Activated CD8-positive, alpha-beta memory T cell treated with anti-CD3 and anti-CD28 coated beads, Interleukin-2, amount 50 U/mL, for 24 hours (primary cell): ENCODE measurements around the gene NUP50.
A peak's percentile ranks its signal among the peaks of the same experiment; 100 is the strongest.

Experiments
- DNase-seq: peaks from one replicate; pipeline ENCODE4 v3.0.0-alpha.2; 2020; ENCODE audit errors: extremely low read depth

Gene NUP50, protein sequence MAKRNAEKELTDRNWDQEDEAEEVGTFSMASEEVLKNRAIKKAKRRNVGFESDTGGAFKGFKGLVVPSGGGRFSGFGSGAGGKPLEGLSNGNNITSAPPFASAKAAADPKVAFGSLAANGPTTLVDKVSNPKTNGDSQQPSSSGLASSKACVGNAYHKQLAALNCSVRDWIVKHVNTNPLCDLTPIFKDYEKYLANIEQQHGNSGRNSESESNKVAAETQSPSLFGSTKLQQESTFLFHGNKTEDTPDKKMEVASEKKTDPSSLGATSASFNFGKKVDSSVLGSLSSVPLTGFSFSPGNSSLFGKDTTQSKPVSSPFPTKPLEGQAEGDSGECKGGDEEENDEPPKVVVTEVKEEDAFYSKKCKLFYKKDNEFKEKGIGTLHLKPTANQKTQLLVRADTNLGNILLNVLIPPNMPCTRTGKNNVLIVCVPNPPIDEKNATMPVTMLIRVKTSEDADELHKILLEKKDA

GRCh38 chr22:45163451-45164269 is at the start of gene NUP50:
Gene NUP50 (plus strand): TSS chr22:45163925. CDS start chr22:45168178, 4,253 bp downstream.
- peak; percentile 88 for DNase-seq

- no peak for DNase-seq
Observed at GRCh38 chr22:45120440-45120839, 43.3 kb upstream of the NUP50 start.

- no peak for DNase-seq
Observed at GRCh38 chr22:45120931-45121330, 42.8 kb upstream of the NUP50 start.

GRCh38 chr22:45124176-45124847 is 39.4 kb upstream of the NUP50 start:
- DNase-seq: no peak

DNA sequence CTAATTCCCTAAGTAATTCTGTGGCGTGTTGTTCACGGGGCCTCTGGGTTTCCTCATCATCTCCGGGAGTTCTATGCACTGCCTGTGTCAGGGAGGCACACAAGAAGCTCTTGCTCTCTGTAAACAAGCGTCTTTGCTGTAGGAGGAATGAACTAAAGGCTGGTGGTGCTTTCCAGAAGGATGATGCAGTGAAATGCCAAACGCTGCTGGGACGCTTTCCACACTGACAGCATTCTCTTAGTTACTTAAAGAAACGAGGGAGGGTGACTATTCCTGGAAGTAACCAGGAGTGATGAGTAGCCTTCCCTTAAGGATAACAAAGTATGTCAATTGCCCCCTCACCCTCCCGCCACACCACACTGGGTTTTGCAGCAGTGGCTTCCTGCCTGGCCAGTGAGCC is 38.5 kb upstream of the NUP50 start:
- no peak for DNase-seq

DNA sequence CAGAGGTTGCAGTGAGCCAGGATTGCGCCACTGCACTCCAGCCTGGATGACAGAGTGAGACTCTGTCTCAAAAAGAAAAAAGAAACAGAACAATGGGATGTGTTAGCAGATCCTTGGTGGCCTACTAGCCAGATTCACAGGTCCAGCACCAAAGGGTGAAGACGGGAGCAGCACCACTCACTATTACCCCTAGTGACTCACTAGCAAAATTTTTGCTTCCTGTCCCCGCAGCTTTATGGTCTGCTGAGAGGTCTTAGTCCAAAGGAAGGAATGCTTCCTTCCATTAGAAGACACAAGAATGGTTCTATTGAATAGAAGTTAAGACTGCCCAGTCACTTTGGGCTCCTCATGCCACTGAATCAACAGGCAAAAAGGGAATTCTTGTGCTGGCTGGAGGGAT is 35.9 kb upstream of the NUP50 start:
- DNase-seq: no peak

DNA sequence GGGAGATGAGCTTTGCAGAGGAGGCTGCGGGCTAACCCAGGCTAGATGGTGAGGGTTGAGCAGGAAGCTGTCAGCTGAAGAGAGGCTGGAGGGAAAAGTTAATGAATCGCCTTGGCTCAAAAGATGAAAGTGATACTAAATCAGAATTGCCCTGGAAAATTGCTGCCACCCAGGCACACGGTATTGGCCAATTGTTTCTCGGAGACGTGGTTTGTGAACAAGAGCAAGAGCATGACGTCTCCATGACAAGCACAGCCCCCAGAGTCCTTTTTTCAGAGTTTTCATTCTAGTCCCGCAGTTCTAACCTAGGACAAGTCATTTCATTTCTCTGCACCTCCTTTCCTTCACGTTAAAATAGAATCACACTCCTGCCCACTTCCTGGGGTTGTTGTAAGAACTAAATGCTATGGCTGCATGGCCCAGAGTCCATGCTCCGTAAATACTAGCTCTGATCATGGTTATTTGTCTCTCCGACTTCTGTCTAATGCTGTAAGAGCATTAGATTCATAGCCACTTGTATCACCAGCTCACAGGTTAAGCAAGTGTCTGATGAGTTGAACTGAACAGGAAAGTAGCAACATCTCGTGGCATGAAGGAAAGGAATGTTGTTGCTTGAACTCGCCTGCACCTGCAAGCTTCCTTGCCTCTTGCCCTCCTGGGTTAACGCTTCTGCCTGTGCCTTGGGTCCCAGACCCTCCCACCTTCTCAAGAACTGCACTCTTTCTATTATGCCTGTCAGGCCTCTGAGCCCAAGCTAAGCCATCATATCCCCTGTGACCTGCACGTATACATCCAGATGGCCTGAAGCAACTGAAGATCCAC is 33.8 kb upstream of the NUP50 start:
- peak; percentile 3 for DNase-seq

DNA sequence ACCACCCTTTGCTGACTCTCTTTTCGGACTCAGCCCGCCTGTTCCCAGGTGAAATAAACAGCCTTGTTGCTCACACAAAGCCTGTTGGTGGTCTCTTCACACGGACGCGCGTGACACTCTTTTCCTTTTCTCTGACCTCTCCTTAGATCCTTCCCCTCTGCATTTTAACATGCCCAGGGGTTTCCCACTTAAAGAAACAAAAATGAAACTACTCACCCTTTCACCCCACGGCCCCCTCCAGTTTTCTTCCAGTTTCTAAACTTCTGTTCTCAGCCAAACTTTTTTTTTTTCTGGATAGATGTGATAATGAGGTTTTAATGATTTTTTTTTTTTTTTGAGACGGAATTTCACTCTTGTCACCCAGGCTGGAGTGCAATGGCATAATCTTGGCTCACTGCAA is 32.8 kb upstream of the NUP50 start:
- no peak for DNase-seq

GRCh38 chr22:45131749-45132148 is 32.0 kb upstream of the NUP50 start:
- DNase-seq: no peak

DNA sequence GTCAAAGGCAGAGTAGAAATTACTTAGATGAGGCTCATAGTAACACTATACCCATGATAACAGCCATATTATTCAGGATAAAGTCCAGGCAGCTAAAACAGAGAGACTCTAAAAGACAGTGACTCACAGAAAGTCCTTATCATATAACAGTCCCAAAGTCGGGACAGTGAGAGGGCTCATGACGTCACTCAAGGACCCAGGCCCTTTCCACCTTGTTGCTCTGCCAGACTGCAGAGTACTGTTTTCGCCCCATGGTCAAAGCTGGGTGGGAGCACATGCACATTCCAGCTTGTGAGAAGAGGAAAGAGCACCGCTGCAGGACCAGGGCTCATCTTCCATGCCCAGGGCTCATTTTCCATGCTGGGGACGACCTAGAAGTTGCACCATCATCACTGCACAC is 29.4 kb upstream of the NUP50 start:
- no peak for DNase-seq

GRCh38 chr22:45136594-45136993 is 27.1 kb upstream of the NUP50 start:
- no peak for DNase-seq

- no peak for DNase-seq
Observed at GRCh38 chr22:45139693-45140092, 24.0 kb upstream of the NUP50 start.

DNA sequence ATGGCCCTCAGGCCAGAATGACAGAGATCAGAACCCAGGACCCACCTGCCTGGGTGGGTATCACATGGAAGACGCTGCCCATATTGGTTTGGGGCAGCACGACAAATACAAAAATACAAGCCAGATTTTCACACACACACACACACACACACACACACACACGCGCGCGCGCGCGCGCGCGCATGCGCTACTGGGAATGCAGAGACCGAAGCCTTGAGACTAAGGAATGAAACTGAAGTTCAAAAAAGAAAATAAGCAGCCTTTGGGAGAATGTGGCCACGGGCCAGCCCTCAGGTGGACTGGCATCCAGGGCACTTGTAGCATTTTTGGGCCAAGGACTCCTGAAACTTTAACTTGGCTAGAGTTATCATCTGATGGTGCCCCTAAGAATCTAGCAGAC is 21.3 kb upstream of the NUP50 start:
- DNase-seq: no peak

DNA sequence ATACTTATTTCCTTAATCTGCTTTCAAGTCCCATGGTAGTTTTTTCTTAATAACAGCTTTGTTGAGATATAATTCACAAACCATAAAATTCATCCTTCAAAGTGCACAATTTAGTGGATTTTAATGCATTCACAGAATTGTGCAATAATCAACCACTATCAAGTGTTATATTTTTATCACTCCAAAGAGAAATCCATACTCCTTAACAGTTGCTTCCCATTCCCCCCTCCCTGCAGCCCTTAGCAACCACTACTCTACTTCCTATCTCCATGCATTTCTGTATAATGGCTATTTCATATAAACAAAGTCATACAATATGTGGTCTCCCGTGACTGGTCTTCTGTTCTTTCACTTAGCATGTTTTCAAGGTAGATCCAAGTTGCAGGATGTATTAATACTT is 18.8 kb upstream of the NUP50 start:
- no peak for DNase-seq

GRCh38 chr22:45149671-45150070 is 14.1 kb upstream of the NUP50 start:
- no peak for DNase-seq

DNA sequence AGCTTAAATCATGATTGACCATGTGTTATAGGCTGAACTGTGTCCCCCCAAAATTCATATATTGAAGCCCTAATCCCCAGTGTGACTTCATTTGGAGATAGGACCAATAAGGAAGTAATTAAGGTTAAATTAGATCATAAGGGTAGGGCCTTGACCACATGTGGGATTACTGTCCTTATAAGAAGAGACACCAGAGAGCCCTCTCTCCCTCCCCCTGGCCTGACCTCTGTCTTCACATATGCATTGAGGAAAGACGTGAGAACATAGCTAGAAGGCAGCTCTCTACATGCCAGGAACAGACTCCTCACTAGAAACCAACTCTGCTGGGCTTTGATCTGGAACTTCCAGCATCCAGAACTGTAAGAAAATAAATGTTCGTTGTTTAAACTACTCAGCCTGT is 13.6 kb upstream of the NUP50 start:
- no peak for DNase-seq

DNA sequence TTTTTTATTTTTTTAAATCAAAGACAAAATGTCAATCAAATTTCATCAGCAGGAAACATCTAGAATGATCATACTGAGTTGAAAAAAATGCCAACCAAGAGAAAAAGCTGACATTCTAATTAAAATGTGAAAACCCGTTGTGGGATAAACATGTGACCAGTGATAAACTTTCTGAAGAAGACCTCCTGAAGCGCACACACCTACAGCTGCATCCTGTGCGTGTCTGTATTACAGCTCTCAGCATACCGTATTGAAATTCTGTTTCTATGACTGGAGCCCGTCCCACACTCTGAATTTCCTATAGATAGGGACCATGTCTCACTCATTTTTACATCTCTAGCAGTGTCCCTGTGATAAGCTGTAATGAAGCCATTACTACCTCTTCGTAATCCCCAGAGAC is 12.2 kb upstream of the NUP50 start:
- DNase-seq: no peak

- DNase-seq: no peak
Observed at GRCh38 chr22:45154383-45154782, 9.3 kb upstream of the NUP50 start.

GRCh38 chr22:45155050-45155840 is 8.5 kb upstream of the NUP50 start:
- DNase-seq: no peak

DNA sequence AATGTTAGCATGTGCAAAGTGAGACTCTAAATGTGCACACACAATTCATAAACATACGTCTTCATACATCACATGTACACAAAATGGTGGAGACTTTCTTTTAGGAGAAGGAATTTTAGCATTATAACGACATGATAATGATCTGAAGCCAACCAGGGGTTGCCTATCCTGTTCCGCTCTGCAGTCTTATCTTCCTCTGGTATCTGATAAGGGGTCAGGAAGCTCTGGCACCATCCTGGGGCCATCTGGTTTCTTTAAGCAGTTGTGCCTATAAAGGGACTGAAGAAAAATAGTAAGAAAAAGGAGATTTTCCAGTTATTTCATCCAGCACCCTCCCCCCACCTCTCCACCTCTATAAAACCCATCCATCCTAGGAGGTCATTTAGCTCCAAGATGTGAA is 5.8 kb upstream of the NUP50 start:
- DNase-seq: no peak
